HCT116 (cell line): ENCODE measurements around the gene HIF1A.

Experiments used
- CBX3 ChIP-seq: IDR thresholded peaks from 2 replicates; pipeline ENCODE4 v1.6.1; 2012; ENCODE audit warnings: low read depth
- CEBPB ChIP-seq: IDR thresholded peaks from 2 replicates; pipeline ENCODE4 v1.6.1; 2012; ENCODE audit warnings: low read depth
- EGR1 ChIP-seq: IDR thresholded peaks from 2 replicates; pipeline ENCODE4 v1.6.1; 2012; ENCODE audit warnings: low read depth
- EZH2 ChIP-seq: fragments of 200-600 bp; sonication (generic); IDR thresholded peaks from 2 replicates; pipeline ENCODE4 v1.6.1; 2017; ENCODE audit warnings: antibody characterized with exemption, mixed run types
- POLR2A ChIP-seq: IDR thresholded peaks from 2 replicates; pipeline ENCODE4 v1.7.0; 2011; ENCODE audit warnings: borderline replicate concordance; ENCODE audit not compliant: insufficient read depth, insufficient read length; ENCODE audit errors: extremely low read depth
- POLR2AphosphoS5 ChIP-seq: IDR thresholded peaks from 2 replicates; pipeline ENCODE4 v1.6.1; 2011; ENCODE audit warnings: mild to moderate bottlenecking, low read depth, low read length, moderate library complexity
- RAD21 ChIP-seq: IDR thresholded peaks from 2 replicates; pipeline ENCODE4 v1.6.1; 2012; ENCODE audit warnings: low read depth, mild to moderate bottlenecking
- SIN3A ChIP-seq: IDR thresholded peaks from 2 replicates; pipeline ENCODE4 v1.6.1; 2012; ENCODE audit warnings: low read depth
- YY1 ChIP-seq: IDR thresholded peaks from 2 replicates; pipeline ENCODE4 v1.6.1; 2011; ENCODE audit warnings: low read length, low read depth, moderate library complexity, mild to moderate bottlenecking; ENCODE audit not compliant: insufficient replicate concordance; ENCODE audit errors: extremely low read depth
- ZNF274 ChIP-seq: fragments of 200-500 bp; sonication (Bioruptor generic); IDR thresholded peaks from 2 replicates; pipeline ENCODE4 v1.6.1; 2014; ENCODE audit warnings: mild to moderate bottlenecking, low read depth, low read length, inconsistent platforms
- TF ChIP-seq, protein P1 (sequence below), 3 experiments: fragments of 200-600 bp in 1 of 3; sonication (generic) in 1 of 3; IDR thresholded peaks in 2 of 3; conservative IDR thresholded peaks in 1 of 3; 2 replicates each; pipeline ENCODE4 v1.5.1; 2012 to 2017; ENCODE audit warnings: low read depth in 2 of 3, low read length in 2 of 3, antibody characterized with exemption in 1 of 3, borderline replicate concordance in 1 of 3, control low read depth in 1 of 3, mild to moderate bottlenecking in 1 of 3, mixed read lengths in 1 of 3, mixed run types in 1 of 3, moderate library complexity in 1 of 3; ENCODE audit not compliant: insufficient read depth in 1 of 3
- TF ChIP-seq, protein P2 (sequence below): IDR thresholded peaks from 2 replicates; pipeline ENCODE4 v1.6.1; 2012; ENCODE audit warnings: low read depth

DNA sequence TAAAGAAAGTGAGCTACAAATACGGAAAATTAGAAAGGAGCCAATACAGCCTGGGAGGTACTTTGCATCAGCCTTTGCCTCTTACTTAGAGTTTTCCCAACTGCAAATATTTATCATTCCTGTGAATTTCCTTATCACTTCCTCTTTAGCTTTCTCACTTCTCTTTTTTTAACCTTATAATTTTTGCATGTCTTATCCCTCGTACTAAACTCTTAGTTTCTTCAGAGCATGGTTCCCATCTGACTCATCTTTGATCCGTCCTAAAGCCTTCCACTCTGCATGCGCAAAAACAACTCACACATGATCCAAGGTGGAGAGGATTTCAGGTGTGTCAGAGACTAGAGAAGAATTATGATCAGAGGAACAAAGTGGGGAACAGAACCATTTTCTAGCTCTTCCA lies 57.3 kb downstream of the HIF1A start:
- TF ChIP-seq, protein P1, sequence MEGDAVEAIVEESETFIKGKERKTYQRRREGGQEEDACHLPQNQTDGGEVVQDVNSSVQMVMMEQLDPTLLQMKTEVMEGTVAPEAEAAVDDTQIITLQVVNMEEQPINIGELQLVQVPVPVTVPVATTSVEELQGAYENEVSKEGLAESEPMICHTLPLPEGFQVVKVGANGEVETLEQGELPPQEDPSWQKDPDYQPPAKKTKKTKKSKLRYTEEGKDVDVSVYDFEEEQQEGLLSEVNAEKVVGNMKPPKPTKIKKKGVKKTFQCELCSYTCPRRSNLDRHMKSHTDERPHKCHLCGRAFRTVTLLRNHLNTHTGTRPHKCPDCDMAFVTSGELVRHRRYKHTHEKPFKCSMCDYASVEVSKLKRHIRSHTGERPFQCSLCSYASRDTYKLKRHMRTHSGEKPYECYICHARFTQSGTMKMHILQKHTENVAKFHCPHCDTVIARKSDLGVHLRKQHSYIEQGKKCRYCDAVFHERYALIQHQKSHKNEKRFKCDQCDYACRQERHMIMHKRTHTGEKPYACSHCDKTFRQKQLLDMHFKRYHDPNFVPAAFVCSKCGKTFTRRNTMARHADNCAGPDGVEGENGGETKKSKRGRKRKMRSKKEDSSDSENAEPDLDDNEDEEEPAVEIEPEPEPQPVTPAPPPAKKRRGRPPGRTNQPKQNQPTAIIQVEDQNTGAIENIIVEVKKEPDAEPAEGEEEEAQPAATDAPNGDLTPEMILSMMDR (IDR thresholded peaks at IDR 0.05 in 2 of 3, conservative IDR thresholded peaks at IDR 0.05 in 1 of 3; ENCODE audit: borderline replicate concordance in 1 of 3, insufficient read depth in 1 of 3, low read depth in 2 of 3, low read length in 2 of 3): no peak
- TF ChIP-seq EGR1: no peak
- TF ChIP-seq RAD21: no peak
- TF ChIP-seq POLR2AphosphoS5: no peak
- TF ChIP-seq YY1: no peak
- no peak for TF ChIP-seq POLR2A
- TF ChIP-seq, protein P2, sequence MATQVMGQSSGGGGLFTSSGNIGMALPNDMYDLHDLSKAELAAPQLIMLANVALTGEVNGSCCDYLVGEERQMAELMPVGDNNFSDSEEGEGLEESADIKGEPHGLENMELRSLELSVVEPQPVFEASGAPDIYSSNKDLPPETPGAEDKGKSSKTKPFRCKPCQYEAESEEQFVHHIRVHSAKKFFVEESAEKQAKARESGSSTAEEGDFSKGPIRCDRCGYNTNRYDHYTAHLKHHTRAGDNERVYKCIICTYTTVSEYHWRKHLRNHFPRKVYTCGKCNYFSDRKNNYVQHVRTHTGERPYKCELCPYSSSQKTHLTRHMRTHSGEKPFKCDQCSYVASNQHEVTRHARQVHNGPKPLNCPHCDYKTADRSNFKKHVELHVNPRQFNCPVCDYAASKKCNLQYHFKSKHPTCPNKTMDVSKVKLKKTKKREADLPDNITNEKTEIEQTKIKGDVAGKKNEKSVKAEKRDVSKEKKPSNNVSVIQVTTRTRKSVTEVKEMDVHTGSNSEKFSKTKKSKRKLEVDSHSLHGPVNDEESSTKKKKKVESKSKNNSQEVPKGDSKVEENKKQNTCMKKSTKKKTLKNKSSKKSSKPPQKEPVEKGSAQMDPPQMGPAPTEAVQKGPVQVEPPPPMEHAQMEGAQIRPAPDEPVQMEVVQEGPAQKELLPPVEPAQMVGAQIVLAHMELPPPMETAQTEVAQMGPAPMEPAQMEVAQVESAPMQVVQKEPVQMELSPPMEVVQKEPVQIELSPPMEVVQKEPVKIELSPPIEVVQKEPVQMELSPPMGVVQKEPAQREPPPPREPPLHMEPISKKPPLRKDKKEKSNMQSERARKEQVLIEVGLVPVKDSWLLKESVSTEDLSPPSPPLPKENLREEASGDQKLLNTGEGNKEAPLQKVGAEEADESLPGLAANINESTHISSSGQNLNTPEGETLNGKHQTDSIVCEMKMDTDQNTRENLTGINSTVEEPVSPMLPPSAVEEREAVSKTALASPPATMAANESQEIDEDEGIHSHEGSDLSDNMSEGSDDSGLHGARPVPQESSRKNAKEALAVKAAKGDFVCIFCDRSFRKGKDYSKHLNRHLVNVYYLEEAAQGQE: no peak
- TF ChIP-seq EZH2: no peak
- no peak for TF ChIP-seq CBX3
- no peak for TF ChIP-seq SIN3A
- no peak for TF ChIP-seq ZNF274
- TF ChIP-seq CEBPB: no peak
